H1 (cell line): Measurements from ENCODE around the gene CANT1. TPM values are rescaled to one million over a fixed set of nuclear protein-coding genes. Genes with fewer than 3 reads are reported as not detected.

Experiments used
- CTCF ChIA-PET: fragments of 300-600 bp; sonication (Branson Sonifier 250); formaldehyde crosslinking; loops from one replicate; lab custom pipeline; 2021; ENCODE audit not compliant: partially characterized antibody; lab: Charles Lee
- POLR2A ChIA-PET: fragments of 300-600 bp; sonication (Branson Sonifier 250); formaldehyde crosslinking; loops from one replicate; lab custom pipeline; 2021; ENCODE audit warnings: inconsistent platforms; ENCODE audit not compliant: partially characterized antibody; lab: Charles Lee
- DNase-seq, 2 experiments: peaks; one replicate each; pipeline versions ENCODE4 v3.0.0 to v3.0.0-alpha.2; 2010 to 2022; ENCODE audit warnings: low spot score in 2 of 2, low read depth in 1 of 2, mixed read lengths in 1 of 2
- FAIRE-seq: peaks from 2 replicates; lab custom pipeline; 2011; peaks lifted over from hg19 to GRCh38; lab: Jason Lieb, UNC
- H2AFZ ChIP-seq: 2 replicates; pipeline ENCODE4 v1.8.1; 2012; ENCODE audit warnings: low read length, inconsistent platforms
- H2AK5ac ChIP-seq: 2 replicates; pipeline ENCODE4 v1.6.1; 2013; ENCODE audit warnings: low read depth, low read length
- H2BK120ac ChIP-seq: replicated peaks from 2 replicates; pipeline ENCODE3; 2013; ENCODE audit warnings: low read depth, low read length, inconsistent platforms
- H2BK12ac ChIP-seq: 2 replicates; pipeline ENCODE4 v1.6.1; 2013; ENCODE audit warnings: low read depth, low read length
- H2BK15ac ChIP-seq: 2 replicates; pipeline ENCODE4 v1.6.1; 2013; ENCODE audit warnings: low read length
- H2BK20ac ChIP-seq: 2 replicates; pipeline ENCODE4 v1.6.1; 2013; ENCODE audit warnings: low read length
- H2BK5ac ChIP-seq: 2 replicates; pipeline ENCODE4 v1.6.1; 2013; ENCODE audit warnings: low read depth, low read length
- H3K14ac ChIP-seq: 2 replicates; pipeline ENCODE4 v1.6.1; 2013; ENCODE audit warnings: inconsistent platforms; ENCODE audit not compliant: insufficient read length
- H3K18ac ChIP-seq: 2 replicates; pipeline ENCODE4 v1.6.1; 2013; ENCODE audit warnings: low read length; ENCODE audit errors: extremely low read depth
- H3K23ac ChIP-seq: 2 replicates; pipeline ENCODE4 v1.6.1; 2013; ENCODE audit warnings: inconsistent platforms; ENCODE audit not compliant: insufficient read length
- H3K23me2 ChIP-seq: 2 replicates; pipeline ENCODE4 v1.6.1; 2013; ENCODE audit warnings: low read depth, low read length
- H3K27ac ChIP-seq: 2 replicates; pipeline ENCODE4 v1.6.1; 2011; ENCODE audit warnings: low read depth, low read length, inconsistent platforms
- H3K27me3 ChIP-seq, 4 experiments: replicated peaks in 1 of 4; 1 replicate in 1 of 4; 2 replicates in 3 of 4; pipeline versions ENCODE4 v1.6.1 to v1.8.1; 2011 to 2013; ENCODE audit warnings: low read length in 3 of 4, mild to moderate bottlenecking in 3 of 4, inconsistent platforms in 2 of 4, mixed read lengths in 2 of 4, moderate library complexity in 1 of 4; ENCODE audit not compliant: control insufficient read depth in 3 of 4, insufficient read depth in 3 of 4; ENCODE audit errors: extremely low read depth in 1 of 4
- H3K36me3 ChIP-seq, 4 experiments: 2 replicates each; pipeline versions ENCODE4 v1.6.1 to v1.8.1; 2011 to 2013; ENCODE audit warnings: mild to moderate bottlenecking in 4 of 4, low read length in 3 of 4, moderate library complexity in 2 of 4, control low read depth in 1 of 4, inconsistent platforms in 1 of 4; ENCODE audit not compliant: insufficient read depth in 4 of 4, control insufficient read depth in 2 of 4
- H3K4ac ChIP-seq: replicated peaks from 2 replicates; pipeline ENCODE3; 2013; ENCODE audit warnings: low read length, low read depth, mixed read lengths, inconsistent platforms; ENCODE audit not compliant: insufficient read length
- H3K4me1 ChIP-seq, 4 experiments: replicated peaks in 1 of 4; 1 replicate in 1 of 4; 2 replicates in 3 of 4; pipeline versions ENCODE4 v1.6.1 to v1.8.1; 2011 to 2013; ENCODE audit warnings: low read length in 3 of 4, inconsistent platforms in 2 of 4, mixed read lengths in 1 of 4; ENCODE audit not compliant: insufficient read depth in 4 of 4, control insufficient read depth in 3 of 4
- H3K4me2 ChIP-seq, 2 experiments: 2 replicates each; pipeline versions ENCODE4 v1.6.1 to v1.8.1; 2011 to 2013; ENCODE audit warnings: low read depth in 2 of 2, low read length in 2 of 2, control low read depth in 1 of 2, inconsistent platforms in 1 of 2, mild to moderate bottlenecking in 1 of 2; ENCODE audit not compliant: insufficient read depth in 1 of 2
- H3K4me3 ChIP-seq, 4 experiments: fragments of 200-600, 300-600 bp in 1 of 4; sonication (generic), shearing (Covaris generic), sonication (Bioruptor Twin) in 1 of 4; 2 replicates each; pipeline versions ENCODE4 v1.5.1 to v1.8.1; 2011 to 2016; ENCODE audit warnings: low read length in 4 of 4, low read depth in 3 of 4, control low read depth in 2 of 4, inconsistent platforms in 2 of 4, mild to moderate bottlenecking in 2 of 4, mixed read lengths in 1 of 4, moderate library complexity in 1 of 4; ENCODE audit not compliant: insufficient read depth in 2 of 4; ENCODE audit errors: extremely low read depth in 1 of 4
- H3K56ac ChIP-seq: replicated peaks from 2 replicates; pipeline ENCODE3; 2013; ENCODE audit warnings: low read depth, mild to moderate bottlenecking, mixed read lengths, low read length, inconsistent platforms; ENCODE audit not compliant: insufficient read length
- H3K79me1 ChIP-seq: 2 replicates; pipeline ENCODE4 v1.6.1; 2013; ENCODE audit warnings: low read depth, low read length, control low read depth
- H3K79me2 ChIP-seq, 2 experiments: 2 replicates each; pipeline versions ENCODE4 v1.6.1 to v1.8.1; 2012 to 2013; ENCODE audit warnings: low read length in 2 of 2, mild to moderate bottlenecking in 2 of 2, inconsistent platforms in 1 of 2; ENCODE audit not compliant: insufficient read depth in 2 of 2, control insufficient read depth in 1 of 2
- H3K9ac ChIP-seq, 4 experiments: replicated peaks in 1 of 4; 1 replicate in 1 of 4; 2 replicates in 3 of 4; pipeline versions ENCODE4 v1.6.1 to v1.8.1; 2011 to 2013; ENCODE audit warnings: low read depth in 3 of 4, low read length in 3 of 4, control low read depth in 2 of 4, mild to moderate bottlenecking in 2 of 4, moderate library complexity in 2 of 4, inconsistent platforms in 1 of 4; ENCODE audit errors: extremely low read depth in 1 of 4
- H3K9me3 ChIP-seq, 2 experiments: 2 replicates each; pipeline versions ENCODE4 v1.6.1 to v1.8.1; 2012 to 2013; ENCODE audit warnings: mild to moderate bottlenecking in 2 of 2, moderate library complexity in 2 of 2, control low read depth in 1 of 2, inconsistent platforms in 1 of 2, low read depth in 1 of 2, low read length in 1 of 2, mixed read lengths in 1 of 2; ENCODE audit not compliant: insufficient read depth in 2 of 2
- H4K20me1 ChIP-seq, 2 experiments: replicated peaks in 1 of 2; 2 replicates each; pipeline versions ENCODE3 to v1.8.1; 2011 to 2013; ENCODE audit warnings: inconsistent platforms in 2 of 2, low read length in 2 of 2, mild to moderate bottlenecking in 1 of 2; ENCODE audit not compliant: insufficient read depth in 2 of 2, control insufficient read depth in 1 of 2
- H4K5ac ChIP-seq: 2 replicates; pipeline ENCODE4 v1.6.1; 2013; ENCODE audit warnings: low read length, low read depth, mixed read lengths, inconsistent platforms; ENCODE audit not compliant: insufficient read length
- H4K8ac ChIP-seq: 2 replicates; pipeline ENCODE4 v1.8.0; 2013; ENCODE audit warnings: mild to moderate bottlenecking, moderate library complexity, low read length, inconsistent platforms; ENCODE audit not compliant: insufficient read depth; ENCODE audit errors: extremely low read depth
- H4K91ac ChIP-seq: replicated peaks from 2 replicates; pipeline ENCODE3; 2013; ENCODE audit warnings: low read length, mixed read lengths, inconsistent platforms; ENCODE audit not compliant: insufficient read length
- RAD21 ChIP-seq, 2 experiments: IDR thresholded peaks in 1 of 2; conservative IDR thresholded peaks in 1 of 2; 2 replicates each; pipeline ENCODE4 v1.6.1; 2011; ENCODE audit warnings: low read depth in 2 of 2, low read length in 2 of 2, improper control_type of control experiment in 1 of 2, inconsistent platforms in 1 of 2, mild to moderate bottlenecking in 1 of 2, moderate library complexity in 1 of 2
- WGBS, 2 experiments: shearing (Covaris generic) in 1 of 2; methylation state at CpG; one replicate each; pipeline versions ENCODE4 v1.1.6 to v1.1.7; 2013 to 2015; ENCODE audit warnings: low lambda C conversion rate in 2 of 2, mixed read lengths in 2 of 2, inconsistent platforms in 1 of 2, low coverage in 1 of 2, missing lambda C conversion rate in 1 of 2; ENCODE audit not compliant: insufficient replicate concordance in 2 of 2, insufficient coverage in 1 of 2, insufficient read length in 1 of 2; ENCODE audit errors: extremely low coverage in 1 of 2, missing lambda C conversion rate in 1 of 2; 5-methylcytosine and 5-hydroxymethylcytosine counted together
- polyA plus RNA-seq, 7 experiments: library from polyadenylated mRNA; depleted of rRNA in 3 of 7; stranded (reverse) in 5 of 7; unstranded in 2 of 7; fragments of >200 nt in 5 of 7; fragments of 200-250 nt in 2 of 7; gene quantifications; 1 replicate in 5 of 7; 2 replicates in 1 of 7; 4 replicates in 1 of 7; pipeline versions ENCODE4 v1.2.1 to v1.2.3, GENCODE V29; 2011 to 2013; ENCODE audit warnings: missing spikeins in 2 of 7, mixed read lengths in 2 of 7
- total RNA-seq: library from RNA; stranded (reverse); fragmentation: NEBNext Ultra II Directional; extraction: Animal tissue kit (Norgen Biotek cat#: 25700); gene quantifications from 2 replicates; pipeline ENCODE4 v1.2.1, GENCODE V29; 2021
- TF ChIP-seq, protein P1 (sequence below): IDR thresholded peaks from 2 replicates; pipeline ENCODE4 v1.6.1; 2012; ENCODE audit warnings: inconsistent platforms

Gene CANT1
- total and polyA plus RNA-seq, 2 of the 8 experiments (the other 6 are each of a cell fraction or from before 2014, with no cell fraction given), result 23.0 to 32.6 TPM

DNA sequence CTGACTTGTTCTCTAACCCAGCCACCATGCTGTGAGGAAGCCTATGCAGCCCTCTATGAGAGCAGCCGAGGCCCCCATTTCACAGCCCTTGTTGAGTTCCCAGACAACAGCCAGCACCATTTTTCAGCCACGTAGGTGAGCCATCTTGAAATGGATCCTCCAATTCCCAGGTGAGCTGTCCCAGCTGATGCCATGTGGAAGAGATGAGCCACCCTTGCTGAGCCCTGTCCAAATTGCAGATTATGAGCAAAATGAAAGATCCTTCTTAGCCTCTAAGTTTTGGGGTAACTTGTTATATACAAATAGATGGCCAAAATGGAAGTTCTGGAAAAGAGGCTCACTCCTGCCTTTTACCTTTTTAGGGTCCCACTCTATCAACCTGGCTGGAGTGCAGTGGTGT lies 58.7 kb downstream of the CANT1 start:
- Histone ChIP-seq H3K4me1 (peaks cover 0 to 4% (median under 1%) of the 10 kb centered on the region in 4 experiments; a peak in 2 of 7 replicates), H3K23me2 (0 out of 2 replicates have a peak, but pooled peaks cover 1% of the 10 kb centered on the region), H4K5ac (no peak overlapping the region), H2AK5ac (no peak overlapping the region), H3K23ac (no peak overlapping the region), H2BK15ac (no peak overlapping the region), H3K56ac (no peak overlapping the region), H3K79me2 (no peaks in the 10 kb centered on the region), H4K91ac (no peak overlapping the region), H2AFZ (no peak overlapping the region), H2BK20ac (no peak overlapping the region), H3K4me3 (no peak overlapping the region), H3K4me2 (no peak overlapping the region), H2BK120ac (no peak overlapping the region), H3K79me1 (no peaks in the 10 kb centered on the region), H3K14ac (no peak overlapping the region), H2BK12ac (no peak overlapping the region), H3K36me3 (no peaks in the 10 kb centered on the region), H3K18ac (no peak overlapping the region), H3K4ac (no peak overlapping the region), H4K8ac (no peak overlapping the region), H3K9me3 (peaks cover 10 to 15% of the 10 kb centered on the region in 2 experiments; a peak in 3 of 4 replicates), H4K20me1 (no peaks in the 10 kb centered on the region), H2BK5ac (no peak overlapping the region), H3K27me3 (no peaks in the 10 kb centered on the region), H3K9ac (no peak overlapping the region), H3K27ac (no peak overlapping the region)
- POLR2A ChIA-PET, result no interaction called here
- DNase-seq (no peak), FAIRE-seq (no peak)
- 83% methylated on average over 2 of the region's 2 CpGs; no CpG with 5 or more reads in 1 of the 2 experiments for WGBS, 2 experiments
- CTCF ChIA-PET, result interaction anchor here (0.6 to 3.9 kb wide), 5 partner anchors 16 to 94 kb away, joined by 3 to 18 read pairs (median 4); no protein-coding TSS in a partner anchor
- no peak for TF ChIP-seq RAD21 (IDR thresholded peaks at IDR 0.05 in 1 of 2, conservative IDR thresholded peaks at IDR 0.05 in 1 of 2; ENCODE audit: low read depth in 2 of 2, low read length in 2 of 2)
- TF ChIP-seq, protein P1, sequence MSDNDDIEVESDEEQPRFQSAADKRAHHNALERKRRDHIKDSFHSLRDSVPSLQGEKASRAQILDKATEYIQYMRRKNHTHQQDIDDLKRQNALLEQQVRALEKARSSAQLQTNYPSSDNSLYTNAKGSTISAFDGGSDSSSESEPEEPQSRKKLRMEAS, result peak; percentile 42; the same call in 1 of the 2 replicates
